ENCODE data around the gene YIPF7.

YIPF7 gene

GRCh38 chr4:44623676-44624075, 27.7 kb downstream of the YIPF7 start:
- Histone ChIP-seq H3K27ac (no peak overlapping the region), H3K4me3 (ENCODE audit: low read depth, low read length) (no peak overlapping the region), H3K27me3 (replicated peaks) (no peaks in the 10 kb centered on the region), H3K36me3 (replicated peaks) (no peaks in the 10 kb centered on the region)
- in situ Hi-C loops (cut with HindIII; ENCODE audit: low pct_ligation_motif_present, low sequenced_read_pairs): no loop called here
- TF ChIP-seq, protein P1, sequence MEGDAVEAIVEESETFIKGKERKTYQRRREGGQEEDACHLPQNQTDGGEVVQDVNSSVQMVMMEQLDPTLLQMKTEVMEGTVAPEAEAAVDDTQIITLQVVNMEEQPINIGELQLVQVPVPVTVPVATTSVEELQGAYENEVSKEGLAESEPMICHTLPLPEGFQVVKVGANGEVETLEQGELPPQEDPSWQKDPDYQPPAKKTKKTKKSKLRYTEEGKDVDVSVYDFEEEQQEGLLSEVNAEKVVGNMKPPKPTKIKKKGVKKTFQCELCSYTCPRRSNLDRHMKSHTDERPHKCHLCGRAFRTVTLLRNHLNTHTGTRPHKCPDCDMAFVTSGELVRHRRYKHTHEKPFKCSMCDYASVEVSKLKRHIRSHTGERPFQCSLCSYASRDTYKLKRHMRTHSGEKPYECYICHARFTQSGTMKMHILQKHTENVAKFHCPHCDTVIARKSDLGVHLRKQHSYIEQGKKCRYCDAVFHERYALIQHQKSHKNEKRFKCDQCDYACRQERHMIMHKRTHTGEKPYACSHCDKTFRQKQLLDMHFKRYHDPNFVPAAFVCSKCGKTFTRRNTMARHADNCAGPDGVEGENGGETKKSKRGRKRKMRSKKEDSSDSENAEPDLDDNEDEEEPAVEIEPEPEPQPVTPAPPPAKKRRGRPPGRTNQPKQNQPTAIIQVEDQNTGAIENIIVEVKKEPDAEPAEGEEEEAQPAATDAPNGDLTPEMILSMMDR (IDR thresholded peaks at IDR 0.05; ENCODE audit: low read depth, low read length, missing control alignments): no peak
- DNase-seq: no peak

DNA sequence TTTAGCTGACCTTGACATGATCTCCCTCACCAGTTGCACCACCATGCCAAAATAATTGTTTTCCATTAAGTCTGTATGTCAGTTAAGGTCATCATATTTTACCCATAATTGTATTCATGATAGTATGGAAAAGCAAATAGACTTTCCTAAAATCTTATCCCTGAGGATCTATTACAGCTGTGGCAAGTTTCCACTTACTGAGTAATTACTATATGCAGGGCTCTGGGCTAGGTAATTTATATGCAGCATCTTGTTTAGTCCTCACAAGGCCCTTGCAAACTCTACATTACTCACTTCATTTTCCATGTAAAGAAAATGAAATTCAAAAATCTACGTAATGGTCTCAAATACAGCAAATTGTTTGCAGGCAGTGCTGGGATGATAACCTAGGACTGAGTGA, 34.8 kb downstream of the YIPF7 start:
- no peak overlapping the region for H3K27ac ChIP-seq
- no peaks in the 10 kb centered on the region for H3K36me3 ChIP-seq (replicated peaks)
- in situ Hi-C loops (cut with HindIII; ENCODE audit: low pct_ligation_motif_present, low sequenced_read_pairs): no loop called here
- H3K27me3 ChIP-seq (replicated peaks): no peaks in the 10 kb centered on the region
- TF ChIP-seq, protein P1 (IDR thresholded peaks at IDR 0.05; ENCODE audit: low read depth, low read length, missing control alignments): no peak
- no peak for DNase-seq
- H3K4me3 ChIP-seq (ENCODE audit: low read depth, low read length): no peak overlapping the region

DNA sequence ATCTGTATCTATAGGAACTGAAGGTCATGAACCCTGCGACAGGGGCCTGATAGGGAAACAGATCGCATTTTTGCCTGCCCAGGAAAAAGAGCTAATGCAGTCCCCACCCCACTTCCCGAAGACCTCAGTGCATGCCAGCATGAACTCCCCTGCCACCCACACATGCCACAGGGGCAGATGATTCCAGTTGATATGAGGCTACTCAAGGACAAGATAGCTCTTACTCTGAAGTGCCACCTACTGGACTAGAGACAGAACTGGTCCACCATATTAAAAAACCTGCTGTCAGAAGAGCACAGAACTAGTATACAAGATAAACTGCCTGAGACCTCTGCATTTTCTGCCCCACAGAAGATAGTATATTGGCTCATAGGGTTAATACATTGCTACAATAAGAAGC, 68.0 kb downstream of the YIPF7 start:
- no peaks in the 10 kb centered on the region for H3K27me3 ChIP-seq (replicated peaks)
- no peak for DNase-seq
- H3K36me3 ChIP-seq (replicated peaks): no peaks in the 10 kb centered on the region
- in situ Hi-C loops (cut with HindIII; ENCODE audit: low pct_ligation_motif_present, low sequenced_read_pairs): no loop called here
- H3K4me3 ChIP-seq (ENCODE audit: low read depth, low read length): no peak overlapping the region
- H3K27ac ChIP-seq: no peak overlapping the region
- TF ChIP-seq, protein P1 (IDR thresholded peaks at IDR 0.05; ENCODE audit: low read depth, low read length, missing control alignments): no peak

- TF ChIP-seq, protein P1 (IDR thresholded peaks at IDR 0.05; ENCODE audit: low read depth, low read length, missing control alignments): no peak
Measured at GRCh38 chr4:44580231-44580630, 71.2 kb downstream of the YIPF7 start.

DNA sequence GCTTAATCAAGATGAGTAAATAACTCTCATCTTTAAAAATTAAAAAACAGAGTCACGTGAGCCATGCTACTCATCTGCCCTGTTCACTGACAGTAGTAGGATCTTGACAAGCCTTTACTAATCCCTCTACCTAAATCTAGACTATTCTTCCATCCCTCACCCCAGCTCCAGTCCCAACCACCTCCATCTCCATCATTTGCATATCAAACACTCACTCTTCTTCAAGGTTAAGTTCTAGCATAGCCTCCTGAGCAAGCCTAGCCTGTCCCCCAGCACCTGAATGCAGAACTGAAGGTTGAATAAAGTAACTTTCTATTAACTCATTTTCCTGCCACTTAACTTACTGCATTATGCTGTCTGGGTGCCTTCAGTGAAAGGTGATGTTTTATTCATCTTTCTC, 72.5 kb downstream of the YIPF7 start:
- no peaks in the 10 kb centered on the region for H3K27me3 ChIP-seq (replicated peaks)
- H3K36me3 ChIP-seq (replicated peaks): no peaks in the 10 kb centered on the region
- TF ChIP-seq, protein P1 (IDR thresholded peaks at IDR 0.05; ENCODE audit: low read depth, low read length, missing control alignments): no peak
- no peak for DNase-seq
- no peak overlapping the region for H3K4me3 ChIP-seq (ENCODE audit: low read depth, low read length)
- no peak overlapping the region for H3K27ac ChIP-seq
- in situ Hi-C loops (cut with HindIII; ENCODE audit: low pct_ligation_motif_present, low sequenced_read_pairs): no loop called here

More at GRCh38 chr4:44580231-44580630, 71.2 kb downstream of the YIPF7 start:
- DNase-seq: no peak
- in situ Hi-C loops (cut with HindIII; ENCODE audit: low pct_ligation_motif_present, low sequenced_read_pairs): no loop called here
- H3K36me3 ChIP-seq (replicated peaks): no peaks in the 10 kb centered on the region
- H3K27ac ChIP-seq: no peak overlapping the region
- no peaks in the 10 kb centered on the region for H3K27me3 ChIP-seq (replicated peaks)
- no peak overlapping the region for H3K4me3 ChIP-seq (ENCODE audit: low read depth, low read length)
